GM18520 (cell line): ENCODE measurements around the gene PIK3CB.
"Not testable (repeated sequence)": the region's sequence is repeated elsewhere in the genome, so short reads cannot be mapped to it uniquely, and the experiment has no call there.

Source experiments
- ATAC-seq: cut with Tn5 transposase; IDR thresholded peaks from one replicate; pipeline ENCODE4 v1.9.1; 2021; ENCODE audit not compliant: unreplicated experiment

Gene PIK3CB

GRCh38 chr3:138767498-138768104 is 67.1 kb downstream of the PIK3CB start:
- no peak for ATAC-seq

- no peak for ATAC-seq
Observed at GRCh38 chr3:138761002-138761401, 73.7 kb downstream of the PIK3CB start.

DNA sequence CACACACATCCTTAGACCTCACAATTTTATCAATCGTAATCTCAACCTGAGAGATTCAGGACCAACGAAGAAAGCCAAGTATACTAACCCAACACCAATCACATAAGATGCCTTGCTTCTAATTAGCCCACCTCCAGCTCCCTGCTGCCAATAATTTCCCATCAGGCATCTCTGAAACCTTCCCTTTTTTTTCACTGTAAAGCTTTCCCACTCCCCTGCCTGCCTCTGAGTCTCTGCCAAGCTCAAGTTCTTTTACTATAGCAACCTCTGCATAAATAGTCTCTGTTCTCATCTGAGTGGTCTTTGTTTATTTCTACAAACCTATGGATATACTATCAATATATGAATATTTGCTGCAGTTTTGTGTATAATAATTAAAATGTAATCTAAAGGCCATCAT is 86.5 kb downstream of the PIK3CB start:
- no peak for ATAC-seq

DNA sequence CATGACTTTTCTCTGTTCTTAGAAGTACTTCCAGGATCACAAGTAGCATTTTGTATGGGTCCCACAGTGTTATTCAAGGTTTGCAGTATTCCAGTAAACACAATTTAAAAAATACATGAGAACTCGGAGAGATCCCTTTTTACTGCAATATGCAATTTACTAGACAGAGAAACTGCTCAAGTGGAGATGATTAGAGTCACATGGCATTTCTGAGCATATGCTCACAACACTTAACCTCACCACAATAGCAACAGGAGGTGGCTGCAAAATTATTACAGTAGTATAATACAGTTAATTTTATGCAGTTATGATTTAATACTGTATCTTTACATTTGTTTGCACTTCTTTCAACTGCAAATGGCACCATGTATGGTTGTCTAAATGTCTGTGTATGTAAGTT is 87.5 kb downstream of the PIK3CB start:
- no peak for ATAC-seq

- no peak for ATAC-seq
Observed at GRCh38 chr3:138740072-138740471, 94.7 kb downstream of the PIK3CB start.

- no peak for ATAC-seq
Observed at GRCh38 chr3:138732456-138732855, 102.3 kb downstream of the PIK3CB start.

DNA sequence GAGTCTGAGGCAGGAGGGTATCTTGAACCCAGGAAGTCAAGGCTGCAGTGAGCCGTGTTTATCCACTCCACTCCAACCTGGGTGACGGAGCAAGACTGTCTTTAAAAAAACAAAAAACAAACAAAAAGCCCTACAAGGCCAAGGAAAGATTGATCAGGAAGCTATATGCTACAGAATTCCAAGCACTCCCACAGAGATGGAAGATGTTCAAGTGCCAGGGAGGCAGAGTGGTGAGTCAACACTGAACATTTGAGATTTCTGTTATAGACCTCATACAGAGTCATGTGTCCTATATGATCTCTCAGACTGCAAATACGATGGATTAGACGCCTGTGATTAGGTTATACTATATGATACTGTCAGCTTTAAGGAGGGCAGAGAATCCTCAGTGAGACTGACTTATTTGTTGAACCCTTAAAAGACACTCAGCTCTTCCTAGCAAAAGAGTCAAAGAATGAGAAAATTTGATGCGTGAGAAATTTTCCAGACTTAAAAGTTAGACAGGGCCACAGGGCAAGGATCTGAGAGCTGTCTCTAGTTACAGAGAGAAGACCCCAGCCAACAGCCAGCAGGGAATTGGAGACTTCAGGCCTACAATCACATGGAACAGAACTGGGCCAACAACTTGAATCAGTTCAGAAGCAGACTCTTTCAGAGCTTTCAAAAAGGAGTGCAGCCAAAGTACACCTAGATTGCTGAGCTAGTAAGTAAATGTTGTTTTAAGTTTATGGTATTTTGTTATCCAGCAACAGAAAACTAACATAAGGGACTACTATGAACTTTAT is 107.6 kb downstream of the PIK3CB start:
- no peak for ATAC-seq

DNA sequence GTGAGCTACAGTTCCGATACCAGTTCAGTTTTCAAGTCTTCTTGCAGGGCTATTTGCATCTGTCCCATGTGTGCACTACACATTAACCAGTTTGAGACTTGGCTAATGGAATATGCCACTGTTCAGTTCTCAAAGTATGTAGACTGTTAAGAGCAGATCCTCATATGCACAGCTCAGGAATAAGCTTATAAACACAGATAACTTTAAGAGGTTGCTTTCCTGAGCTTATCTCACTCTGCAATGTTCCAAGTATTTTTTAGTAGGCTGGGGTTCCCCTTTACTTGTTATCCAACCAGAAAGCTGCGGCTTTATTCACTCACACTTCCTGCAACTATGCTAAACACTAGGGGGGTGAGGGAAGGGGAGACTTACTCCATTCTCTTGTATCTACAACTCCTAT is 108.7 kb downstream of the PIK3CB start:
- not testable (repeated sequence) for ATAC-seq

DNA sequence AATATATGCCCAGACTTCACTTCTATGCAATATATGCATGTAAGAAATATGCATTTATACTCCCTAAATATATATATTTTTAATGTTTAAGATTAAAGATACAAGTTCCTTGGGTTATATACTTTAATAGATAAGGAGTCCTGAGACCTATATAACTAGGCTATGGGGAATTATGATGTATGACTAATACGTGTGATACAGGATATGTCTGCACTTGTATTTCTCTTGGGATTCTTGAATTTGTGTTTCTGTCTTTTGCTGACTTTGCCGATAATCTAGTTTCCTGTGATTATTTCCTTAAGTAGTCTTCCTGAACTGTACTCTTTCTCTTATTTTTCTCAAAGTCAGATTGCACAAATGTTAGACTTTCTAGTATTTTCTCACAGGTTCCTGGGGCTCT is 109.6 kb downstream of the PIK3CB start:
- no peak for ATAC-seq

GRCh38 chr3:138724443-138724842 is 110.3 kb downstream of the PIK3CB start:
- no peak for ATAC-seq

GRCh38 chr3:138718849-138719248 is 115.9 kb downstream of the PIK3CB start:
- ATAC-seq: no peak

GRCh38 chr3:138717348-138717747 is 117.4 kb downstream of the PIK3CB start:
- ATAC-seq: no peak

- no peak for ATAC-seq
Observed at GRCh38 chr3:138712086-138712485, 122.6 kb downstream of the PIK3CB start.

- no peak for ATAC-seq
Observed at GRCh38 chr3:138705675-138706074, 129.1 kb downstream of the PIK3CB start.

DNA sequence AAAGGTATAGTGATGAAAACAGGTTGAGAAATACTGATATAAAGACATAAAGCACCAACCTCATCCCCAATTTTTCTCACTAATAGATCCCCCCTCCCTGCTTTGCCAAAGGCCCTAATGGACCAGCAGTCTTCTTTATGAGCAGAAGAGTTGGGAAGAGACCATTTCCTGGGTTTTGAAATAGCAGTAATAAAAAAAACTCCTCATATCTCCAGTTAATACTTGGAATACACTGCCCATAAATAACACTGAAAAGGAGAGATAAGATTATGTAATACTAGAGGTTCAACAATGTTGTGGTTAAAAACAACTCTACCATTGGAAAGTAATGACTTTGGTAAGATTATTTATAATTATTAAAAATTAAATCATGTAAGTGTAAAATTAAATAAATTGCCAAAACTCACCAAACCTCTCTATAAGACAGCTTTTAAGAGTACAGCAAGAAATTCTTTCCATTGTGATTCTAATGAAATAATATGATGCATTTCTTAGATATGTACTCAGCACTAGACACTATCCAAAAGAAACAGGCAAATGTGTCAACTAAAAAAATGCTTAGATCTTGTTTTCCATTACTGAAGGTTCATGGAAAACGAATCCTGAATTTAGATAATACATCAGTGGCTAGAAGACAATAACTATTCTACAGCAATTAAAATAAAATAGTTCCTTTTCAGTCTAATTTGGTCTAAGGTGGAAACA is 137.9 kb downstream of the PIK3CB start:
- ATAC-seq: no peak

DNA sequence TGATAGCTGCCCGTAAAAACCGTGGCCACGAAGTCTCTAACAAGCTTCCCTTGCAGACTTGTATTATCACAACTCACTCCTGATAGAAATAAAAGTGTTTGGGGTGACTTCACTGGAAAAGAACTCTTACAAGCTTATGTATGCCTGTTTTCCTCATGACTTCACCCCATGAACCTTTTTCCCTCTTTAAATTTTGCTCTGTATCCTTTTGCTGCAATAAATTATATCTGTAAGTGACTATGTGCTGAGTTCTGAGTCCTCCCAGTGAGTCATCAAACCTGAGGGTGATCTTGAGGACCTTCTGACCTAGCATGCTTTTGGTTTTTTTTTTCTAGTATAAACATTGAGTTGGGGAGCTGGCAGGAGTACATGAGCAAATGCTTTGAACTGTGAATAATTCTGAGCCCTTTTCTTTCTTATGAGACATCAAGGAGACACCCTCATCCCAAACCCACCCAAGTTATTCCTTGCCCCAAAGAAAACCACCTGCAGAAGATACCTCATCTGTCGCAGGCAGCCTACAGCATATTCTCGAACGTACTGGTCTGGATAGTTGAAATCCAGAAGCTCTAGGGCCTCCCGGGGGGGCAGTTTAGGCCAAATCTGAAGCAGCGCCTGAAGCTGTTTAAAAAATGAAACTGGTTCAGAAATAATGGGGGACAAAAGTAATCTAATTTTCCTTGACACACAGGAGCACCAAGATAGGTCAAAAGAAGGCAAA is 140.3 kb downstream of the PIK3CB start:
- ATAC-seq: no peak

DNA sequence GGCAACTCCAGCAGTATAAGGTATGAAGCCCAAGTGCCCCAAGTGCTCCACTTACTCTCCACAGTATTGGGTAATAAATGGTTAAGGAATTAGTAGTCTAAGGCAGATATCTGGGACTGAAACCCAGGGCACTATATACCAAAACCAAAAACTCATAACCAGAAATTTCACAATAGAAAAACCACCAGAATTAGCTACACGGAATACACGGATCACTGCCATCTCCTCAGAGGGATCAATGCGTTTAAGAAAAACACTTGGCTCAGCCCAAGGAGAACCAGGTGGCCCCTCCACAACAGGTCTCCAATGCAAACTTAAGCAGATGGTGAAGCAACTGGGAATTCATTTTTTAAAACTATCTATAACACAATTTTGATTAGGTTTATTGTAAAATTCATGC is 142.6 kb downstream of the PIK3CB start:
- no peak for ATAC-seq

DNA sequence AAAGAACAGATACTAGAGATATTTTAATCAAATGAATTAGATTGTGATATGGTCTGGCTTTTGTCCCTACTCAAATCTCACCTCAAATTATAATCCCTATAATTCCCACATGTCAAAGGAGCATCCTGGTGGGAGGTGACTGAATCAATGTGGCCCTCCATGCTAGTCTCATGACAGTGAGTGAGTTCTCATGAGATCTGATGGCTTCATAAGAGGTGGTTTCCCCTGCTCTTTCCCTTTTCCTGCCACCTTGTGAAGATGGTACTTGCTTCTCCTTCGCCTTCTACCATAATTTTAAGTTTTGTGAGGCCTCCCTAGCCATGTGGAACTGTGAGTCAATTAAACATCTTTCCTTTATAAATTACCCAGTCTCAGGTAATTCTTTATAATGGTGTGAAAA is 143.4 kb downstream of the PIK3CB start:
- no peak for ATAC-seq

GRCh38 chr3:138690036-138690435 is 144.7 kb downstream of the PIK3CB start:
- ATAC-seq: no peak

GRCh38 chr3:138688871-138689299 is 145.8 kb downstream of the PIK3CB start:
- no peak for ATAC-seq

DNA sequence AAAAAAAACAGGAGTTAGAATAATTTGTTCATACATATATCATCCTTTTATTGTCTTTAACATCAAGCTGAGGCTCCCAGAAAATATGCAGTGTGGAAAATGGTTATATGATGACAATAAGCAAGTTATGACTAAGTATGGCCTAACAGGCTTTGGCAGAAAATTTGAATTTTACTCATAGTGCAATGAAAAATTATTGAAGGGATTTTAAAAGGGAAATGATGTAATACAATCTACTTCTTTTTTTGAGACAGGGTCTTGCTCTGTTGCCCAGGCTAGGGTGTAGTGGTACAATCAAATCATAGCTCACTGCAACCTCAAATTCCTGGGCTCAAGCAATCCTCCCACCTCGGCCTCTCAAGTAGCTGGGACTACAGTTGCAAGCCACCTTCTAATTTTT is 147.5 kb downstream of the PIK3CB start:
- ATAC-seq: peak; percentile 41
